HG02610 (cell line): Measurements from ENCODE around the gene RTN3.
"Not testable (repeated sequence)": the region's sequence is repeated elsewhere in the genome, so short reads cannot be mapped to it uniquely, and the experiment has no call there.

Experiments
- ATAC-seq: cut with Tn5 transposase; IDR thresholded peaks from one replicate; pipeline ENCODE4 v1.9.1; 2021; ENCODE audit warnings: mild to moderate bottlenecking, moderate library complexity; ENCODE audit not compliant: unreplicated experiment

Gene RTN3

DNA sequence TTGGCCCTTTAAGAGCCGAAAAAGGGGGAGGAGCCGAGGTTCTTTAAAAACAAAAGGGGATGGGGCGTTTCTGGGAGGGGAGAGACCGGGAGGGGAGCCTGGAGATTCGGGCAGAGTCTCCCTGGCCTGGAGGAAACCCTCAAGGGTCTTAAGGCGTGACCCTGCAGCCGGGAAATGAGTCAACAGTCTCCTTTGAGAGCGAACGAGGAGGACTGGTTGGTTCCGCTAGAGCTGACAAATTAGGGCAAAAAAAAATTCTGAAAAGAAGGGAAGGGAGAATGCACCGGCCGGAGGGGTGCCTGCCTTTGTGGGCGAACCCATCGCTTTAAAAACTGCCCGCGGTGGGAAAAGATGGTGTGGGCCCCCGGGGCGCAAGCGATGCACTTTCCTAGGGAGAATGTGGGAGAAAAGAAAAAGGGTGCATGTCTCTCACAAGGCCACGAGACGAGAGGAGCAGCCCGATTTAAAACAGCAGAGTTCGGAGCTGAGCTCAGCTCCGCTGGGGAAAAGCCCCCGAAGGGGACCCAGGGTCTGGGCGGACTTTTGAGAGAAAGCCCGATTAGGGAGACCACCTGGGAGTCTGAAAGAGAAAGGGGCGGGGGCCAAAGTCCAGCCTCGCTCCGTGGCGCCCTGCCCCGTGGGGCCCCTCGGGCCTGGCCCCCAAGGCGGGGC, 86.4 kb downstream of the RTN3 start:
- ATAC-seq = no peak

DNA sequence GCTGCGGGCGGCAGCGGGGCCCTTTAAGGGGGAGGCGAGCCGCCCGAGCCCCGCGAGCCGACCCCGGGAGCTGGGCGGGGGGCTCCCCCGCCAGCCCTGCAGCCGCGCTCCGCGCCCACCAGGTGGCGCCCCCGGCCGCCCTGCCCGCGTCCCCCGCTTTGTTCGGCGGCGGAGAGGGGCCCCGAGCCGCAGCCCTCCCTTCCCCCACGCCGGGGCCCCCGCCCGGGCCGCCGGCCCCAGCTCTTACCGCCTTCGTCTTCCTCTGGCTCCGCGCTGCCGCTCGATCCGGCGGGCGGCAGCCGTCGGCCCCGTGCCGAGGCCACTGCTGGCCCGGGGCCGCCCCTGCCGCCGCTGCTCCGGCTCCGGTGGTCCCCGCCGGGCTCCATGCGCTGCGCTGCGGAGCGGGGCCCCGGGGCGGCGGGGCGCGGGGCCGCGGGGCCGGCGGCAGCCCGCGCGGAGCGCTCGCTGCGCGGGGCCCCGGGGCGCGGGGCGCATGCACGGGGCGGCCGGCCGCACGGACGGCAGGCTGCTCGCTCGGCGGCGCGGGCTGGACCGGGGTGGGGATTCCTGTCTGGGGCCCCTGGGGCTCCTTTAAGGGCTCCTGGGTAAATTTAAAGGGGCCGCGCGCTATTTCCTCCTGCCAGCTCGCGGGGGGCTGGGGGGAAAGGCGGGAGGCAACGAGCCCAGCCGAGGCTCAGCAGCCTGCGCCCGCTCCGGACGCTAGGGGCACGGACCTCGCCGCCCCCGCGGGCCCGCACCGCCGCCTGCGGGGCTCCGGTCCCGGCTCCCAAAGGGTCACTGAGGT, 87.1 kb downstream of the RTN3 start, which contains the start of gene ZFTA:
ZFTA (minus strand) TSS at position 539 of the 805 bp plus-strand sequence; CDS start at position 386, 153 bp downstream.
- ATAC-seq = peak; percentile 36

DNA sequence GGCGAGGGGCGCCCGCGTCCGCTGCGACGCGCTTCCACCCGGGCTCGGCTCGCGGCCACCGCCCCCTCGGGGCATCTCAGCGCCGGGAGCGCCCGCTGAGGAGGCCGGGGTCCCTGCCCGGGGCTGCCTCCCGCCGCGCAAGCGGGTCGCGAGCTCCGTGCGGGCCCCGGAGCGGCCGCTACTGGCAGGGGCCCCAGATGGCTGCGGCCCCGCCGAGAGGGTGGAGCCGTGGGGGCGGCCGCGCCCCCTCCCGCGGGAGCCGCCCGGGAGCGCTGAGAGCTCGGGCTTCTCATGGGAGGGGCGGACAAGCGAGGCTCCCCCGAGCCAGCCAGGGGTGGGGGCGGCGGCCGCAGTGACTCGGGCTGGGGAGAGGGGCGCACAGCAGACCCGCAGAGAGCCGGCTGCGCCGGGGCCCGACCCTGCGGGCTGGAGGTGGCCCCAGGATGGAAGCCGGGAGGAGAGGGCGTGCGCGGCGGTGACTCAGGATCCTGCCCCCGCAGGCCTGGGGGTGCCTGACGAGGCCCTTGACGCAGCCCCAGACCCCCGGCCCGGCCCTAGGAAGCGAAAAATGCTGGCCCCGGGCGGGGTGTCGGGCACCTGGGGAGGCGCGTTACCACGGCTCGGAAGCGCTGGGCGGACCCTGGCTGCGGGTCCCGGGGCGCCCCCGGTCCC, 87.9 kb downstream of the RTN3 start:
- peak; percentile 44 for ATAC-seq

DNA sequence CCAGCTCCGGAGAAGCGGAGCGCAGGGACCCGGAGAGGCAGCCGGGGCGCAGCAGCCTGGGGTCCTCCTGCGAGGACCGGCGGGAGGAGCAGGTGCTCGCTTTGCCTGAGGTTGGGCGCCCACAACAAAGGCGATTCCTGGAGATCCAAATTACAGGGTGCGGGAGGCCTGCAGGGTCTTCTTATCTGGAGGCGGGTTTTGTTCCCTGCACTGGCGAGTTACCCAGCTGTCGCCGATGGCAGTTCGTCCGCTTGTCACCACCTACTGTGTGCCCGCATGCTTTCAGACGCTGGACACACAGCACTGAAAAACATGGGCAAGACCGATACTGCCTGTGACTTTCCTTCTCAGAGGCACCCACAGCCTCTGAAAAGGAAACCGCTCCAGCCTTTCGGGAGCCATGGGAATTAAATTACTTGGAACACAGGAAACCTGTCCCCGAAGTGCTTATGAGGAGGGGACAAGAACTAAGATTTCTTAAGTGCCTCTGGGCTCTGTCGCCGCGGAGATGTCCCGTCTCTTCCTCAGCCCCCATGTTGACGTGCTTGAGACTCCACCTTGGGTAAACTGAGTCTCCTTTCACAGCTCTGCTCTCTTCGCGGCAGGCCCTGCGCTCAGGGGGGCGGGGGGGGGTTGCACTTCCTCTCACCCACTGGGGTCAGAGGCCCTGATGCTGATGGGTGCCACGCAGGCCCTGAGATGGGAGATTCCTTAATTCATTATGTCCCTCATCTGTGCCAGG, 88.6 kb downstream of the RTN3 start:
- ATAC-seq = no peak

DNA sequence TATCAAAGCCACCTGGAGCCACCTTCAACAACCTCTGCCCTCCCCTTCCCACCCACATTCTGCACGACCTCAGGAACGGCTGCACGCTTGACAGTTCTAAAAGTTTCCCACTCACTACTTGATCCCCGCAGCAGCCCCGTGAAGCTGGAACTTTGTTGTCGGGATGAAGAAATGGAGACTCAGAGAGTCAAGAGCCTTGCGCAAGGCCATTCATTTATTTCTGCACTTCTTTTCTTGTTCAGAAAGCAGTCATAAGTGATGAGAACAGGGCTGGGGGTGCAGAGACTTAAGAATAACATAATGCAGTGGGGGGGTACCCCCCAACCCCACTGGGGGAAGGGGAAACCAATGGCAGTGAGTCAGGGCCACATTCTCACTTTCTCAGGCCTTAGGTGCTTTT, 89.5 kb downstream of the RTN3 start:
- no peak for ATAC-seq

DNA sequence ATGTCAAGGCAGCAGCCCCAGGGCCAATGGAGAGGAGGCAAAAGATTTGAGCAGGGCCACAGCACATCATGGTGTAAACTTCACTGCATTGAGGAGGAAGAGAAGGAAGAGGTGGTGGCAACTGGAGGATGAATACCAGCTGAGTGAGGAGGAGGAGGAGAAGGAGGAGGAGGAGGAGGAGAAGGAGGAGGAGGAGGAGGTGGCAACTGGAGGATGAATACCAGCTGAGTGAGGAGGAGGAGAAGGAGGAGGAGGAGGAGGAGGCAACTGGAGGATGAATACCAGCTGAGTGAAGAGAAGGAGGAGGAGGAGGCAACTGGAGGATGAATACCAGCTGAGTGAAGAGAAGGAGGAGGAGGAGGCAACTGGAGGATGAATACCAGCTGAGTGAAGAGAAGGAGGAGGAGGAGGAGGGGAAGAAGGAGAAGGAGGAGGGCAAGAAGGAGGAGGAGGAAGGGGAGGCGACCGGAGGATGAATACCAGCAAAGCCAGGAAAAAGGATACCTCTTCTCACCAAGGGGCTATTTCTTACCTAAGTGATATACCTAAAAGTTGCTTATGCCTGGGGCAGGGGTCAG, 90.5 kb downstream of the RTN3 start:
- ATAC-seq = not testable (repeated sequence)

DNA sequence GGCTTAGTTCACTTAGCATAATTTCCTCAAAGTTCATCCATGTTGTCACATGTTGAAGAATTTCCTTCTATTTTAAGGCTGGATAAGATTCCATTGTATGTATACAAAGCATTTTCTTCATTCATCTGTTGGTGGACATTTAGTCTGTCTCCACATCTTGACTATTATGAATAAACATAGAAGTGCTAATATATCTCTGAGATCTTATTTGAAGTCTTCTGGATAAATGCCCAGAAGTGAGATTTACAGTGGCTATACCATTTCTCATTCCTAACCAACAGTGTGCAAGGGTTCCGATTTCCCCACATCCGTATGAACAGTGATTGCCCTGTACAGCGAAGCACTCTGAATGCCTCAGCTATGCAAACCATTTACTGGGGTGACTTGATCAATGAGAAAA, 93.9 kb downstream of the RTN3 start:
- ATAC-seq = no peak

DNA sequence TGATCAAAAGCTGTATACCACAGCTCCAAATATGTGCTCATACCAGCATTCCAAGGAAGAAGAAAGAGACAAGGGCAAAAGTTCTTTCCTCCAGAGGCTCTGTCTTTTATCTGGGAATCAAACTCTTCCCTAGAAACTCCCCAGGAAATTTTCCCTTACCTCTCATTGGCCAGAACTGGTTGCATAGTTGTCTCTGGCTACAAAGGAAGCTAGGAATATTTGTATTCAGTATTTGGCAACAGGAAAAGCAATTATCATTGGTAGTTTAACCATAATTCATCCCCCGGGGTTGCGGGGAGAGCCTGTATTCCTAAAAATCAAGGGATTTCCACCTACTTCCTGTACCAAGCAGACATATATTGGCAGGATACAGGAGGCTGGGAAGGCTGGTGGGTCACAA, 97.7 kb downstream of the RTN3 start:
- ATAC-seq = no peak

DNA sequence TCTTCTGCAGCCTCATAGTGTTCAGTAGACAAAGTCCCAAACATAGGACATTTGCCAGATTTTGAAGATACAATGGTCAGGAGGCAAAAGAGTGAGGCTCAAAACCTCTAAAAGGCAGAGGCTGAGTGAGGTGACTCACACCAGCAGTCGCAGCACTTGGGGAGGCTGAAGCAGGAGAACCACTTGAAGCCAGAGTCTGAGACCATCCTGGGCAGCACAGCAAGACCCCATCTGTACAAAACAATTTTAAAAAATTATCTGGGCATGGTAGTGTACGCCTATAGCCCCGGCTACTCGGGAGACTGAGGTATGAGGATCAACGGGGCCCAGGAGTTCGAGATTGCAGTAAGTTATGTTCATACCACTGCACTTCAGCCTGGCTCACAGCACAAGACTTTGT, 101.4 kb downstream of the RTN3 start:
- ATAC-seq = no peak

DNA sequence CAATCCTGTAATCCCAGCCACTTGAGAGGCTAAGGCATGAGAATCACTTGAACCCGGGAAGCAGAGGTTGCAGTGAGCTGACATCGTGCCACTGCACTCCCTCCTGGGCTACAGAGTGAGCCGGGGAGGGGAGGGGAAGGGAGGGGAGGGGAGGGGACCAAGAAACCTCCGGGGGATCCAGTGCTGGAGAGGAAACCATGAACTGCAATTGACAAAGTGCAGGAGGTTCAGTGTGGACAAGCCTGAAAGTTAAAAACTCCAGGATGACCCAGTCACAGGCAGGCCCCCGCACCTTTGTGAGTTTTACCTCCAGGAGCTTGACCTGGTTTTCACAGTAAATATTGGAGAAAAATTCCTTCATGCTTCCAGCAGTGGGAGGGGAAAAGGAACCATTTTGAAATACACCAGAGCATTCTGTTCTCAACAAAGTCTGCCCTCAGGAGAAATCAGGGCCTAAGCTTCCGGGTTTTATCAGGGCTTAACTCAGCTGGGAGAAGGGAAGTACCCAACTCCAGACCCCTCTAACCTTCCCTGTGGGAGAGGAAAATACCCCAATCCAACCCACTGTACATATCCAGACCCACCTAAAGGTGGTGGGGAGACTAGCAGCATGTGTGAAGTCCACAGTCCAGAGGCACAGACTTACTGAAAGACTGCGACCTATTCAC, 102.8 kb downstream of the RTN3 start:
- no peak for ATAC-seq

DNA sequence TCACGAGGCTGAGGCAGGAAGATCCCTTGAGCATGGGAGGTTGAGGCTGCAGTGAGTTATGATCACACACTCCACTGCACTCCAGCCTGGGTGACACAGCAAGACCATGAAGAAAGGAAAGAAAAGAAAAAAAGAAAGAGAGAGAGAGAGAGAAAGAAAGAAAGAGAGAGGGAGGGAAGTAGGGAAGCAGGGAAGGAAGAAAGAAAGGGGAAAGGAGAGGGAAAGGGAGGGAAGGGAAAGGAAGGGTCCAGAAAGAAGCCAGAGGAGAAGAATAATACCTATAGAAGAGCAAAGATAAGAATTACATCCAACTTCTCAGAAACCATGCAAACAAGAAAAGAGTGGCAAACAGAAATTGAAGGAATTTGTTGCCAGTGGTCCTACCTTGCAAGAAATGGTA, 104.5 kb downstream of the RTN3 start:
- ATAC-seq = no peak

DNA sequence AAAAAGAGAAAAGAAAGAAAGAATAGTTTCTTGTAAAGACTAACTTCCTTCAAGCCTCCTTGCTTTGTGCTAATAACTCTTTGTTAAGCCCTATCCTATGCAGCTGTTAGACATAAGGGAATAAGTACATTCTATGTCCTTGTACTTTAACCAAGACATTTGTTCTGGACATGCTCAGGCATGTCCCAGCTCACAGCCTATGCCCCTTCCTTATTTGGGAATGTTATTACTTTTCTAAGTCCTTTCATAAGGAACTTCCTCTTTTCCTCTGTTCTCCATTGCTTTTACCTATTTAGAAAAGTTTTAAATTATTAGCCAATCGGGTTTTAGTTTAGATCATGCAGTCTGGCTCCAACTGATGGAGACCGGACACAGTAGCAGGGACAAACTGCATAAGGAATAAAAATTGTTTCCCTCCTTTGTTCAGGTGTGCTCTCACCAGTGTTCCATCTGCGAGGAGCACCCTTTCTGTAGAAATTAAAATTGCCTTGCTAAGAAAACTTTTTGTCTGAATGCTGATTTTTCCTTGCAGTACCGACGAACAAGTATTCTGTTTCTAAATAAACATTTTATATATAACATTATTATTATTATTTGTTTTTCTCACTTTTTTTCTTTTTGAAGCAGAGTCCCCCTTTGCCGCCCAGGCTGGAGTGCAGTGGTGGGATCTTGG, 110.3 kb downstream of the RTN3 start:
- no peak for ATAC-seq

DNA sequence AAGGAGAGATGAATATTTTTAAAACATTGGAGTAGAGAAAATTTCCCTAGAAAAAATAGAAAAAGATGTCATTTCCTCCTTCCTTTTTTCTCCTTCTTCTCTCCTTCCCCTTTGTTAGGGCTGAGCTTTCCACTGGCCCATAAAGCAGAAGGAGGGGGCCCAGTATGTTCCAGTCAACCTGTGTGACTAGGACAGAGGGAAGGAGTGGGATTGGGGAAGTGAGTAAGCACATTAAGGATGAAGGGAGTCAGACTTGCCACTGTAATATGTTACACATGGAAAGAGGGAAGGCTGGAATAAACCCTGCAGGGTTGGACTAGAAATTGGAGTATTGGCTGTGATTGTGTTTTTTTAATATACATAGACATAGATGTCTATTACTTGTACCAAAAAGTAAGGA, 111.9 kb downstream of the RTN3 start:
- no peak for ATAC-seq

DNA sequence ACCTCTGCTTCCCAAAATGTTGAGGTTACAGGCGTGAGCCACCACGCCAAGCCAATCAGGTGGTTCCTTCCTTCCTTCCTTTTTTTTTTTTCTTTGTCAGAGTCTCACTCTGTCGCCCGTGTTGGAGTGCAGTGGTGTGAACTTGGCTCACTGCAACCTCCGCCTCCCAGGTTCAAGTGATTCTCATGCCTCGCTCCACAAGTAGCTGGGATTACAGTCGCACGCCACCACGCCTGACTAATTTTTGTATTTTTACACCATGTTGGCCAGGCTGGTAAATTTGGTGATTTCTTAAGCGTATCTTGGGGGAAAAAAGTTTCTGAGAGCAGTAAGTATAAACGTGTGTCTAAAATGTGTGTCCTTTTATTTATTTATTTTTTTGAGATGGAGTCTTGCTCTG, 113.8 kb downstream of the RTN3 start:
- ATAC-seq = no peak

DNA sequence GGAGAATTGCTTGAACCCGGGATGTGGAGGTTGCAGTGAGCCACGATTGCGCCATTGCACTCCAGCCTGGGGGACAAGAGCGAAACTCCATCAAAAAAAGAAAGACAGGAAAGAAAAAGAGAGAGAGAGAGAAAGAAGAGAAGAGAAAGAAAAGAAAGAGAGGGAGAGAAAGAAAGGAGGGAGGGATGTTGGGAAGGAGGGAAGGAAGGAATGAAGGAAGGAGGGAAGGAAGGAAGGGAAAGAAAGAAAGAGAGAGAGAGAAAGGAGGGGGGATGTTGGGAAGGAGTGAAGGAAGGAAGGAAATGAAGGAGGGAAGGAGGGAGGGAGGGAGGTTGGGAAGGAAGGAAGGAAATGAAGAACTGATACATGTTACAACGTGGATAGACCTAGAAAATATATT, 119.6 kb downstream of the RTN3 start:
- no peak for ATAC-seq

DNA sequence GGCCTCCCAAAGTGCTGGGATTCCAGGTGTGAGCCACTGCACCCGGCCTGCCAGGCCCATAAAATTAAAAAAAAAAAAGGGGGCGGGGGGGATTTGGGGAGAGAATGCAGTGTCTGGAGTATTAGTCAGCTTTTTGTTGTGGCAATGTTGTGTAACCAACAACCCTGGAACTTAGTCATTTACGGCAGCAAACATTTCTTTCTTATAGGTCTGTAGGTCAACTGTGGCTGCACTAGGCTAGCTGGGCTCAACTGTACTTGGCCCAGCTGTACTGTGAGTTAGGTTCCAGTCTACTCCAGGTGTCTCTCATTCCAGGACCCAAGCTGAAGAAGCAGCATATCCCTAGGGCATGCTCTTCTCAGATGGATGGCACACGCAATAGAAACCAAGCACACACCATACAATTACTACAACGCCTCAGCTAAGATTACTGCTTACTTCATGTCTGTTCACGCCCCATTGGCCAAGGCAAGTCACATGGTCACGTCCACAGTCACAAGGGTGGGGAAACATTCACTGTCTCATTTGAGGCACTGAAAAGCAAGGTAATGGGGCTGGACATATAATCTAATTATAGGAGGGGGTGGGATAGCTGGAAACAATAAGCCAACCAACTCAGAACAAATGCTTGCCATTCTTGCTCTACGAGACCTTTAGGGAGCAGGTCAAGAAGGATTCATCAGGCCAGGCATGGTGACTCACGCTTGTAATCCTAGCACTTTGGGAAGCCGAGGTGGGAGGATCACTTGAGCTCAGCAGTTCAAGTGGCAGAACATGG, 121.5 kb downstream of the RTN3 start:
- no peak for ATAC-seq

DNA sequence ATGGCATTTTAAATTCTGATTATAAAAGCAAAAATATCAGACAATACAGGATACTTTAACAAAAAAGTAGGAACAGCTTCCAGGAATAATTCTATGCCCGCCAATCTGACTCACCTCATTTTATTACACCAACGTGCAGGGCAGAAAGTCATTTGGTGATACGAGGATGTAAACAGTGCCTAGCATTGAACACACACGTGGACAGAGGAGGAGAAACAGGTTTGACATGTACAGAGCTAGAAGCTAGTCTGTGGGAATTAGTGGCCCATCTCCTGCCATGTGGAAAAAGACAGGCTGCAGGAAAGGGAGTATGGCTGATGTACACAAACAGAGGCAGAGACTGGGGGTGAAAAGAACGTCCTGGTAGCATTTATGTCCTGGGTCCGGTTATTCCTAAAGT, 123.0 kb downstream of the RTN3 start:
- no peak for ATAC-seq

DNA sequence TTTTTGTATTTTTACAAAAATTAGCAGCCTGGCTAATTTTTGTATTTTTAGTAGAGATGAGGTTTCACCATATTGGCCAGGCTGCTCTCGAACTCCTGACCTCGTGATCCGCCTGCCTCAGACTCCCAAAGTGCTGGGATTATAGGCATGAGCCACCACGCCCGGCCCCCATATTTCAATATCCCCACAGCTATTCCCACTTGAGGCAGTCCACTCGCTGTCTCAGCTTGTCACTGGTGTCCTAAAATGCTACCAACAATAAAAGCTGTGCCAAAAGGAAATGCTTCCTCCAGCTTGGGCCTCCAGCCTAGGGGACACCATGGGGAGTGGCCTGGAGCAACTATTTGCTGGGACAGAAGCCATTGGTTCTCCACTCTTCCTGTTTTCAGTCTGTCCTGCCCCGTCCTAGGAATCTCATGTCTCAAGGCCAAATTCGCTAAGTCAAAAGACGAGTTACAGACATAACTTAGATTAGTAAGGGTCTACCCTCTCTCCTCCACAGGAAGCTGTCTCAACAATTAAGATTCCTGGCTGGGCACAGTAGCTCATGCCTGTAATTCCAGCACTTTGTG, 124.6 kb downstream of the RTN3 start:
- no peak for ATAC-seq
